K562 (cell line): Measurements from ENCODE around the gene DMBT1. TPM values are rescaled to one million over a fixed set of nuclear protein-coding genes. Genes with fewer than 3 reads are reported as not detected.

Experiments used
- ATAC-seq: fragments of 200-7000 bp; cut with Tn5 transposase; 3 replicates; pipeline ENCODE4 v1.9.1; 2020; ENCODE audit warnings: moderate library complexity
- BruUV-seq: library from RNA; stranded (reverse); fragments of 400-500 nt; replicated peaks from 2 replicates; lab custom pipeline; 2021; lab: Mats Ljungman, UMichigan
- CTCF ChIA-PET: fragments of 300-600 bp; formaldehyde crosslinking; extraction: SDS; loops from one replicate; lab custom pipeline; 2021; ENCODE audit warnings: low intra/inter-chr PET ratio; lab: Yijun Ruan, JAX
- POLR2A ChIA-PET: fragments of 300-600, 350-650 bp; sonication (Branson Sonifier 250); formaldehyde crosslinking; extraction: SDS; loops from one replicate; lab custom pipeline; 2021; ENCODE audit warnings: antibody characterized with exemption, inconsistent platforms; lab: Yijun Ruan, JAX
- DNase-seq, 4 experiments: peaks; one replicate each; pipeline versions ENCODE4 v3.0.0 to v3.0.0-alpha.2; 2011 to 2018; ENCODE audit warnings: low spot score in 3 of 4, mixed read lengths in 3 of 4; ENCODE audit errors: extremely low read depth in 1 of 4
- FAIRE-seq: peaks from 2 replicates; lab custom pipeline; 2011; peaks lifted over from hg19 to GRCh38; lab: Jason Lieb, UNC
- H2AFZ ChIP-seq: 2 replicates; pipeline ENCODE4 v1.6.0; 2011; ENCODE audit warnings: low read depth, low read length, control low read depth, inconsistent platforms
- H3K27ac ChIP-seq: fragments of 200-600 bp; 3 replicates; pipeline ENCODE4 v1.8.0; 2011; ENCODE audit warnings: low read depth, mild to moderate bottlenecking, control low read depth, inconsistent platforms, low read length, moderate library complexity, mixed read lengths; ENCODE audit errors: extremely low read depth
- H3K27me3 ChIP-seq, 2 experiments: fragments of 300-600 bp in 1 of 2; 2 replicates in 1 of 2; 3 replicates in 1 of 2; pipeline versions ENCODE4 v1.6.0 to v1.8.0; 2011; ENCODE audit warnings: inconsistent platforms in 2 of 2, low read length in 2 of 2, mild to moderate bottlenecking in 1 of 2, mixed read lengths in 1 of 2, moderate library complexity in 1 of 2; ENCODE audit not compliant: control insufficient read depth in 2 of 2, insufficient read depth in 2 of 2
- H3K36me3 ChIP-seq: fragments of 300-600 bp; 3 replicates; pipeline ENCODE4 v1.8.0; 2011; ENCODE audit warnings: mild to moderate bottlenecking, low read length, inconsistent platforms; ENCODE audit not compliant: control insufficient read depth, insufficient read depth
- H3K4me1 ChIP-seq, 2 experiments: fragments of 200-600 bp in 1 of 2; replicated peaks in 1 of 2; 2 replicates in 1 of 2; 3 replicates in 1 of 2; pipeline versions ENCODE4 v1.5.1 to v1.8.0; 2011; ENCODE audit warnings: inconsistent platforms in 2 of 2, low read length in 2 of 2, mild to moderate bottlenecking in 1 of 2, mixed read lengths in 1 of 2, moderate library complexity in 1 of 2; ENCODE audit not compliant: control insufficient read depth in 2 of 2, insufficient read depth in 2 of 2
- H3K4me2 ChIP-seq: 2 replicates; pipeline ENCODE4 v1.6.1; 2011; ENCODE audit warnings: low read length, control low read depth, inconsistent platforms, mixed read lengths; ENCODE audit not compliant: insufficient read depth
- H3K4me3 ChIP-seq: fragments of 200-600 bp; sonication (generic), shearing (Covaris generic); 2 replicates; pipeline ENCODE4 v1.5.1; 2016; ENCODE audit warnings: control low read depth, inconsistent platforms
- H3K79me2 ChIP-seq: fragments of 200-600 bp; 3 replicates; pipeline ENCODE4 v1.8.0; 2011; ENCODE audit warnings: low read length, inconsistent platforms; ENCODE audit not compliant: control insufficient read depth, insufficient read depth
- H3K9ac ChIP-seq, 2 experiments: 2 replicates each; pipeline versions ENCODE4 v1.6.0 to v1.6.1; 2011; ENCODE audit warnings: low read depth in 2 of 2, low read length in 2 of 2, control low read depth in 1 of 2, inconsistent platforms in 1 of 2, mild to moderate bottlenecking in 1 of 2, mixed read lengths in 1 of 2; ENCODE audit not compliant: insufficient read depth in 1 of 2
- H3K9me1 ChIP-seq: one replicate; pipeline ENCODE4 v1.6.0; 2011; ENCODE audit warnings: inconsistent platforms, mild to moderate bottlenecking, low read length, moderate library complexity; ENCODE audit not compliant: control insufficient read depth, insufficient read depth
- H3K9me3 ChIP-seq: replicated peaks from 2 replicates; pipeline ENCODE4 v1.5.1; 2011; ENCODE audit warnings: low read depth, low read length, inconsistent platforms; ENCODE audit not compliant: control insufficient read depth, insufficient read depth
- H4K20me1 ChIP-seq: replicated peaks from 2 replicates; pipeline ENCODE4 v1.6.1; 2011; ENCODE audit warnings: low read length, inconsistent platforms, mixed read lengths; ENCODE audit not compliant: control insufficient read depth, insufficient read depth
- BDP1 ChIP-seq: IDR thresholded peaks from 3 replicates; pipeline ENCODE4 v1.6.1; 2011; ENCODE audit not compliant: insufficient read length, insufficient read depth
- POLR2B ChIP-seq: fragments of 450-650 bp; IDR thresholded peaks from 2 replicates; pipeline ENCODE4 v1.6.1; 2018; ENCODE audit warnings: low read depth; ENCODE audit not compliant: partially characterized antibody
- RAD21 ChIP-seq, 2 experiments: fragments of 250-450 bp in 1 of 2; fragments of 450-650 bp in 1 of 2; sonication (Bioruptor Pico) in 1 of 2; formaldehyde crosslinking in 1 of 2; IDR thresholded peaks in 1 of 2; conservative IDR thresholded peaks in 1 of 2; 2 replicates each; pipeline versions ENCODE4 v1.4.0 to v1.8.0; 2020 to 2022; ENCODE audit warnings: mild to moderate bottlenecking in 2 of 2, moderate library complexity in 1 of 2
- ZFX ChIP-seq: sonication (generic); formaldehyde crosslinking; IDR thresholded peaks from 2 replicates; pipeline ENCODE4 v1.8.0; 2022; ENCODE audit warnings: mild to moderate bottlenecking, missing genetic modification reagents, moderate library complexity
- WGBS: fragments of 100-300 bp; shearing (Covaris generic); methylation state at CpG from one replicate; pipeline ENCODE4 v1.1.6; 2016; ENCODE audit warnings: low coverage, mixed read lengths; ENCODE audit not compliant: insufficient coverage; ENCODE audit errors: missing lambda C conversion rate; 5-methylcytosine and 5-hydroxymethylcytosine counted together
- in situ Hi-C: fragments of 300-500 bp; cut with MboI; formaldehyde crosslinking; loops from 4 replicates; pipeline ENCODE4 v1.15.0; 2018; ENCODE audit warnings: inconsistent platforms, mixed read lengths
- intact Hi-C: fragments of 100-400 bp; cut with micrococcal nuclease; formaldehyde crosslinking; loops from 2 replicates; pipeline ENCODE4 v1.14.2; 2022
- polyA plus RNA-seq, 8 experiments: library from polyadenylated mRNA; depleted of rRNA in 4 of 8; stranded (reverse) in 5 of 8; unstranded in 3 of 8; fragments of >200 nt; fragmentation: Nextera tagmentation in 2 of 8; fragmentation: Illumina TruSeq in 1 of 8; extraction: Ambion mirVana in 2 of 8; extraction: Trizol in 1 of 8; gene quantifications; 2 replicates each; pipeline versions ENCODE4 v1.2.1 to v1.2.3, GENCODE V29; 2011 to 2014; ENCODE audit warnings: inconsistent platforms in 1 of 8, missing spikeins in 1 of 8
- total RNA-seq, 7 experiments: library from RNA; depleted of rRNA in 6 of 7; stranded (reverse); fragments of >200 nt in 6 of 7; fragmentation: Illumina TruSeq in 2 of 7; extraction: Trizol in 2 of 7; gene quantifications; 2 replicates each; pipeline versions ENCODE4 v1.2.1 to v1.2.3, GENCODE V29; 2011 to 2021; ENCODE audit warnings: low replicate concordance in 1 of 7
- TF ChIP-seq, protein P1 (sequence below), 2 experiments: fragments of 450-650 bp; IDR thresholded peaks; 2 replicates each; pipeline ENCODE4 v1.6.1; 2016; ENCODE audit warnings: mild to moderate bottlenecking in 2 of 2, borderline replicate concordance in 1 of 2, low read depth in 1 of 2, moderate library complexity in 1 of 2

Gene DMBT1
- total and polyA plus RNA-seq, 9 of the 15 experiments (the other 6 are each of a cell fraction or from before 2014, with no cell fraction given) = 0.01 to 0.07 TPM; not detected in 7

- Histone ChIP-seq H3K9me3 (no peaks in the 10 kb centered on the region), H3K4me1 (no peaks in the 10 kb centered on the region), H3K36me3 (no peaks in the 10 kb centered on the region), H3K79me2 (no peaks in the 10 kb centered on the region), H3K4me2 (no peak overlapping the region), H3K27ac (no peak overlapping the region), H4K20me1 (no peaks in the 10 kb centered on the region), H3K9ac (no peak overlapping the region), H3K27me3 (no peaks in the 10 kb centered on the region), H3K4me3 (no peak overlapping the region), H3K9me1 (no peaks in the 10 kb centered on the region), H2AFZ (no peak overlapping the region)
- FAIRE-seq = no peak
- TF ChIP-seq BDP1 (no peak), RAD21 (CRISPR knock-in tag; conservative IDR thresholded peaks at IDR 0.05 in 1 of 2, IDR thresholded peaks at IDR 0.05 in 1 of 2) (peak in 1 of 2 experiments; percentile 12; a peak in 1 of 4 replicates)
- ChIA-PET CTCF (no interaction called here), POLR2A (no interaction called here)
- WGBS = 0% methylated on average over 6 of the region's 6 CpGs
- in situ Hi-C loops (no loop called here), intact Hi-C loops (no loop called here)
- no peak for ATAC-seq
- no peak for DNase-seq
- no TSS peak for BruUV-seq
Measured at GRCh38 chr10:122688293-122688989, 127.9 kb downstream of the DMBT1 start.

DNA sequence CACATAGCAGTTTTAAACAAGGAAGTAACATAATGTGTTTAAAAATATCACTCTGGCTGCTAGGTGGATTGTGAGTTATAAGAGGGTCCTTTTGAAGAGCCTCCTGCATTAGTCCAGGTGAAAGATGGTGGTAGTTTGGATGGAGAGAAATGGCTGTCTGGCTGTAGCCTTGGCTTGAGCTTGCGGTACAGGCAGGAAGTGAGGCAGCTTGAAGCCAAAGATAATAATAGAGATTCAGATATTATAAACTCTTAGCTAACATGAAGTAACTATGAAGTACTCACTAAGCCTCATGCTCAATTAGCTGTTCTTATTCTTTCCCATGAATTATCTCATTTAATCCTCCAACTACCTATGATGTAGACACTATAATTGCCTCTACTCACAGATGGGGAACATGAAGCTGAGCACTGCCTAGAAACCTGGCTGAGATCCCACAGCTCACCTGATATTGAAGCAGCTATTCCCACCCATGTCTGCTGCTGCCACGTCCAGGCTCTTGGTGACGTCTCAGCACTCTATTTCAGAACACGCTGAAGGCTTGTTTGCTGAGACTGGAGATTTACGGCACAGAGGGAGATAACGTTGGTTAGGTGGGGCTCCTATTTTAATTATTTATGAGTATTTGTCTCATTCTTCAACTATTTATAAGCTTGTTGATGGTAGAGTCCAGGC, 128.7 kb downstream of the DMBT1 start:
- in situ Hi-C loops (no loop called here), intact Hi-C loops (no loop called here)
- no peaks in the 10 kb centered on the region for H3K4me1 ChIP-seq
- WGBS = 0% methylated on average over 6 of the region's 6 CpGs
- ChIA-PET POLR2A (interaction anchor here (0.5 to 0.6 kb wide), 3 partner anchors 29 to 1965 kb away, joined by 3 read pairs; no protein-coding TSS in a partner anchor), CTCF (no interaction called here)
- H3K36me3 ChIP-seq = no peaks in the 10 kb centered on the region
- no peaks in the 10 kb centered on the region for H3K9me1 ChIP-seq
- H3K4me3 ChIP-seq = no peak overlapping the region
- no peaks in the 10 kb centered on the region for H3K79me2 ChIP-seq
- no peak overlapping the region for H2AFZ ChIP-seq
- DNase-seq = no peak
- no peak overlapping the region for H3K27ac ChIP-seq
- no peaks in the 10 kb centered on the region for H4K20me1 ChIP-seq
- no peaks in the 10 kb centered on the region for H3K9me3 ChIP-seq
- H3K27me3 ChIP-seq = no peaks in the 10 kb centered on the region
- no peak overlapping the region for H3K9ac ChIP-seq
- no peak overlapping the region for H3K4me2 ChIP-seq
- FAIRE-seq = no peak
- ATAC-seq = no peak
- no TSS peak for BruUV-seq
- TF ChIP-seq, protein P1, sequence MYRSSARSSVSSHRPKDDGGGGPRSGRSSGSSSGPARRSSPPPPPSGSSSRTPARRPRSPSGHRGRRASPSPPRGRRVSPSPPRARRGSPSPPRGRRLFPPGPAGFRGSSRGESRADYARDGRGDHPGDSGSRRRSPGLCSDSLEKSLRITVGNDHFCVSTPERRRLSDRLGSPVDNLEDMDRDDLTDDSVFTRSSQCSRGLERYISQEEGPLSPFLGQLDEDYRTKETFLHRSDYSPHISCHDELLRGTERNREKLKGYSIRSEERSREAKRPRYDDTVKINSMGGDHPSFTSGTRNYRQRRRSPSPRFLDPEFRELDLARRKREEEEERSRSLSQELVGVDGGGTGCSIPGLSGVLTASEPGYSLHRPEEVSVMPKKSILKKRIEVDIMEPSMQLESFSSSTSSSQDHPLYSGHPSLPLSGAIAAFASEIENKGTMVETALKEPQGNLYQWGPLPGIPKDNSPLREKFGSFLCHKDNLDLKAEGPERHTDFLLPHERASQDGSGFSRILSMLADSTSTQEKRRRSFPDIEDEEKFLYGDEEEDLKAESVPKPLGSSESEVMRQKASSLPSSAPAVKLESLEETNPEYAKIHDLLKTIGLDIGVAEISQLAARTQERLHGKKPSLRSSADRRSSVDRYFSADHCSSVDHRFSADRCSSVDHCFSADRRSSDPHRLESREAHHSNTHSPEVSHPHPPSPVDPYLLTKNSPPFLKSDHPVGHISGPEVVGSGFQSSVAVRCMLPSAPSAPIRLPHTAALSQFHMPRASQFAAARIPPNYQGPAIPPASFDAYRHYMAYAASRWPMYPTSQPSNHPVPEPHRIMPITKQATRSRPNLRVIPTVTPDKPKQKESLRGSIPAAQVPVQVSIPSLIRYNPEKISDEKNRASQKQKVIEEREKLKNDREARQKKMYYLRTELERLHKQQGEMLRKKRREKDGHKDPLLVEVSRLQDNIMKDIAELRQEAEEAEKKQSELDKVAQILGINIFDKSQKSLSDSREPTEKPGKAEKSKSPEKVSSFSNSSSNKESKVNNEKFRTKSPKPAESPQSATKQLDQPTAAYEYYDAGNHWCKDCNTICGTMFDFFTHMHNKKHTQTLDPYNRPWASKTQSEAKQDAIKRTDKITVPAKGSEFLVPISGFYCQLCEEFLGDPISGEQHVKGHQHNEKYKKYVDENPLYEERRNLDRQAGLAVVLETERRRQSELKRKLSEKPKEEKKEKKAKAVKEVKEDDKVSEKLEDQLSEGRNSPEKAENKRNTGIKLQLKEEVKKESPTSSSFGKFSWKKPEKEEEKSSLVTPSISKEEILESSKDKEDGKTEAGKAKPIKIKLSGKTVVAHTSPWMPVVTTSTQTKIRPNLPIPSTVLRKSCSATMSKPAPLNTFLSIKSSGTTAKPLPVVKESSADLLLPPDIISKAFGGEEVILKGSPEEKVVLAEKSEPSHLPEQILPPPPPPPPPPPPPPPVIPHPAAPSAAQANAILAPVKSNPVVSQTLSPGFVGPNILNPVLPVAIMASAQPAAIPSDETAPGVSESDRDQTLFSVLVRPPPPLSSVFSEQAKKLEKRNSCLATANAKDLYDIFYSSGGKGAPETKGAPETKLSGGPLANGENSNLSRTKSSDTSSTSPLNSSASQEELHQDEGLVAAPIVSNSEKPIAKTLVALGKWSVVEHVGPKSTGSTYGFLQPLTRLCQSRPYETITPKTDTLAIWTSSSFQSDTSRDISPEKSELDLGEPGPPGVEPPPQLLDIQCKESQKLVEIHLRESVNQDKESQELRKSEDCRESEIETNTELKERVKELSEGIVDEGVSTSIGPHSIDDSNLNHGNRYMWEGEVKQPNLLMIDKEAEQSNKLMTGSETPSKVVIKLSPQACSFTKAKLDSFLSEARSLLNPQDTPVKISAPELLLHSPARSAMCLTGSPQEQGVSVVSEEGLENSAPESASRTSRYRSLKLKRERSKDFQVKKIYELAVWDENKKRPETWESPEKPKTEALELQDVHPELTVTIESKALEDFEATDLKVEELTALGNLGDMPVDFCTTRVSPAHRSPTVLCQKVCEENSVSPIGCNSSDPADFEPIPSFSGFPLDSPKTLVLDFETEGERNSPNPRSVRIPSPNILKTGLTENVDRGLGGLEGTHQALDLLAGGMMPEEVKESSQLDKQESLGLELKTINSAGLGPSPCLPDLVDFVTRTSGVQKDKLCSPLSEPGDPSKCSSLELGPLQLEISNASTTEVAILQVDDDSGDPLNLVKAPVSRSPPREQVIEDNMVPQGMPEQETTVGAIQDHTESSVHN (IDR thresholded peaks at IDR 0.05; ENCODE audit: borderline replicate concordance in 1 of 2, low read depth in 1 of 2) = no peak
- TF ChIP-seq ZFX (no peak), POLR2B (no peak)
